ENCODE results near the gene CADPS2. TPM values are rescaled to one million over a fixed set of nuclear protein-coding genes. Genes with fewer than 3 reads are reported as not detected.

The CADPS2 gene
- total RNA-seq, 2 experiments from 2014 or later = not detected

DNA sequence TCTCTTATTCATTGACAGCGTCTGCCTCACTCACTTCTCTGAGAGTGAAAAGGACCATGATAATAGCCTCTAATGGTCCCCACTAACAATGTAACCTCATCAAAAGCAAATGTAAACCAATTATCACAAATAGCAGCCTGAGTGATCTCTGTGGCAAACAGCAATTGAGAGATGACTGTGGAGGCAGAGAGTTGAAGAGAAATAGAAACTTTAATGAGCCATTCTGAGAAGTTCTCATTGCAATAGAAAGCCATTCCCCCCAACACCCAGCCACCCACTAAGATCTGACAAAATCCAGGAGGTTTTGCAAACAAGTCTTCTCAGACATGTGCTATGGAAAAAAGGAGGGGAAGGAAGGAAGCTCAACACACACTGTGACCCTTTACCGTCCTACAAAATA lies 139.3 kb downstream of the CADPS2 start:
- Mint-ChIP-seq H3K27ac (no peak overlapping the region), H3K4me1 (ENCODE audit: low read depth) (no peaks in the 10 kb centered on the region), H3K9me3 (peaks cover 7% of the 10 kb centered on the region), H3K36me3 (ENCODE audit: low read depth) (no peaks in the 10 kb centered on the region), H3K4me3 (no peak overlapping the region), H3K27me3 (no peaks in the 10 kb centered on the region)
- no peak for DNase-seq
- TF ChIP-seq, protein P1, sequence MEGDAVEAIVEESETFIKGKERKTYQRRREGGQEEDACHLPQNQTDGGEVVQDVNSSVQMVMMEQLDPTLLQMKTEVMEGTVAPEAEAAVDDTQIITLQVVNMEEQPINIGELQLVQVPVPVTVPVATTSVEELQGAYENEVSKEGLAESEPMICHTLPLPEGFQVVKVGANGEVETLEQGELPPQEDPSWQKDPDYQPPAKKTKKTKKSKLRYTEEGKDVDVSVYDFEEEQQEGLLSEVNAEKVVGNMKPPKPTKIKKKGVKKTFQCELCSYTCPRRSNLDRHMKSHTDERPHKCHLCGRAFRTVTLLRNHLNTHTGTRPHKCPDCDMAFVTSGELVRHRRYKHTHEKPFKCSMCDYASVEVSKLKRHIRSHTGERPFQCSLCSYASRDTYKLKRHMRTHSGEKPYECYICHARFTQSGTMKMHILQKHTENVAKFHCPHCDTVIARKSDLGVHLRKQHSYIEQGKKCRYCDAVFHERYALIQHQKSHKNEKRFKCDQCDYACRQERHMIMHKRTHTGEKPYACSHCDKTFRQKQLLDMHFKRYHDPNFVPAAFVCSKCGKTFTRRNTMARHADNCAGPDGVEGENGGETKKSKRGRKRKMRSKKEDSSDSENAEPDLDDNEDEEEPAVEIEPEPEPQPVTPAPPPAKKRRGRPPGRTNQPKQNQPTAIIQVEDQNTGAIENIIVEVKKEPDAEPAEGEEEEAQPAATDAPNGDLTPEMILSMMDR (IDR thresholded peaks at IDR 0.05) = no peak
- POLR2A ChIA-PET = no interaction called here
- ATAC-seq = no peak
- CTCF ChIA-PET = interaction anchor here (1.3 kb wide), 1 partner anchor 11 kb away, joined by 3 read pairs; no protein-coding TSS in a partner anchor
- intact Hi-C loops (cut with micrococcal nuclease) = no loop called here

DNA sequence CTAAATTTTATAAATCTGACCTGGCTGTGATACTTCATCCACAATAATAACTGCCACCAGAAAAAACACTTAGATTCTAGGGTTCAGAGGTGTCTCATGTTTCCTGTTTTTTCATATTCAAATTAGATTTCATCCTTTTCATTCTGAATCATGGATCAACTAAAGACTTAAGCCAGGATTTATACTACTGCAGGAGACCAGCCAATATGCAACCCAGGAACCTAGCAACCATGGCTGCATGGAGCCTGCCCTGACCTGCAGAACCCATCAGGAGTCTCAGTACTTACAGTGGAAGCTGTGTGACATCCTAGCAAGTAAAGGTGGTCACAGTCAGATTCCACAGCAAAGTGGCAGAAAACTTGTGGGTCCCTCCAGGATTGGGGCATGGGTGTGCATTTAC lies 143.0 kb downstream of the CADPS2 start:
- DNase-seq (no peak), ATAC-seq (no peak)
- CTCF ChIA-PET = no interaction called here
- Mint-ChIP-seq H3K27ac (no peak overlapping the region), H3K4me3 (no peak overlapping the region), H3K9me3 (peaks cover 3% of the 10 kb centered on the region), H3K27me3 (no peaks in the 10 kb centered on the region), H3K4me1 (ENCODE audit: low read depth) (no peaks in the 10 kb centered on the region), H3K36me3 (ENCODE audit: low read depth) (no peaks in the 10 kb centered on the region)
- intact Hi-C loops (cut with micrococcal nuclease) = no loop called here
- POLR2A ChIA-PET = no interaction called here
- TF ChIP-seq, protein P1 (IDR thresholded peaks at IDR 0.05) = no peak

DNA sequence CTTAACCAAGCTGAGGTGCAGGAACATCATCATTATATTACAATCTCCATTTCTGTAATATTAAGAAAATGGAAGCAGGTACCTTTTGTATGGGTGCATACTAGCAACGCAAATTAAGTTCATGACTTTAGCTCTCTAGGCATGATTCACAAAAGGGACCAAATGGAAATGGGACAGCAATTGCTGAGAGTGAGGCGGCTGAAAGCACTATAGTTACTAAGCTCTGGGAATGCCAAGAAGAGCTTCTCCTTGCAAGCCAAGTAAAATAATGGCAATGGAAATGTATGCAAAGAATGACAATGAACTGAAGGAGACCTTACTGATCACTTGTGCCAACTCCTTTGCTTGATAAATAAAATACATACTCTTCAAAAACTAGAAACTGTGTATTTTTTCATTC lies 147.3 kb downstream of the CADPS2 start:
- intact Hi-C loops (cut with micrococcal nuclease) = no loop called here
- H3K4me3 Mint-ChIP-seq = no peak overlapping the region
- no peaks in the 10 kb centered on the region for H3K4me1 Mint-ChIP-seq (ENCODE audit: low read depth)
- CTCF ChIA-PET = no interaction called here
- H3K27ac Mint-ChIP-seq = no peak overlapping the region
- TF ChIP-seq, protein P1 (IDR thresholded peaks at IDR 0.05) = no peak
- no peaks in the 10 kb centered on the region for H3K27me3 Mint-ChIP-seq
- no peaks in the 10 kb centered on the region for H3K36me3 Mint-ChIP-seq (ENCODE audit: low read depth)
- no peaks in the 10 kb centered on the region for H3K9me3 Mint-ChIP-seq
- POLR2A ChIA-PET = no interaction called here
- ATAC-seq (no peak), DNase-seq (no peak)

DNA sequence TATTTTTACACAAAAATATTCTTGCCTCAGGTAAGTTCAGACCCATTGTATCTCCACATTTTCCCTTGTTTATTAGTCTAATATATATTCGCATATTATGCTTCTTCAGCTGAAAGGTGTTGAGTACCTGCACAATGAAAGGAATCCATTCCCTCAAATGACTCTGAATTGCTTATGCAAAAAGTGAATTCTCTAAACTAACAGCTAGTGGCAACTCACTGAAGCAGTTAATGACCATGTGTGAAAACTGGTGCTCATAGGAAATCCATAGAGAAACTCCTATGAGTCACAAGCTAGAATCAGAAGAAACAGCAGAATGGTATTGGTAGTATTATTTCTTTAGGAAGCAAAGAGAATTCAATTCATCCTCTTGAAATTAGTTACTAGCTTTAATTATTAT lies 150.1 kb downstream of the CADPS2 start:
- Mint-ChIP-seq H3K27me3 (no peaks in the 10 kb centered on the region), H3K4me1 (ENCODE audit: low read depth) (no peaks in the 10 kb centered on the region), H3K4me3 (no peak overlapping the region), H3K36me3 (ENCODE audit: low read depth) (no peaks in the 10 kb centered on the region), H3K9me3 (no peaks in the 10 kb centered on the region), H3K27ac (no peak overlapping the region)
- POLR2A ChIA-PET = no interaction called here
- CTCF ChIA-PET = interaction anchor here (0.6 kb wide), 1 partner anchor 11 kb away, joined by 3 read pairs; no protein-coding TSS in a partner anchor
- DNase-seq (no peak), ATAC-seq (no peak)
- TF ChIP-seq, protein P1 (IDR thresholded peaks at IDR 0.05) = no peak
- intact Hi-C loops (cut with micrococcal nuclease) = no loop called here

DNA sequence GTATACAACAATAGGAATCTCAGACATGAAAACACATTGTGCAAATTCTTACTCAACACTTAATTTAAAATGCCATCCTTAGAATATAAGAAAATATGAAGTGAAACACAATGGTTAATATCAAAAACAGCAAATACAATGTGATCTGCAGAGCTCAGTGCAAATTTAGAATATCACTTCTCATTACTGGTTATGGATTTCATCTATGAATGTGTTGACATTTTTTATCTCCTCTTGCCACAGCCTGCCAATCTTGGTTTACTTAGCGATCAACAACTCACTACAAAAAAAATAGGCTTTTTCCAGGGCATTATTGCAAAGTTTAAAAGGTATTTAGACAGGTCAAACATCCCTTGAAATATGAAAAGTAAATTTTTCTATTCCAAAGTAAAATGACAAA lies 158.5 kb downstream of the CADPS2 start:
- no peak for DNase-seq
- POLR2A ChIA-PET = no interaction called here
- no peak overlapping the region for H3K4me3 Mint-ChIP-seq

More for the DNA sequence above, 158.5 kb downstream of the CADPS2 start:
- intact Hi-C loops (cut with micrococcal nuclease) = no loop called here
- Mint-ChIP-seq H3K27ac (no peak overlapping the region), H3K9me3 (peaks cover 10% of the 10 kb centered on the region), H3K27me3 (no peaks in the 10 kb centered on the region), H3K36me3 (ENCODE audit: low read depth) (no peaks in the 10 kb centered on the region), H3K4me1 (ENCODE audit: low read depth) (no peaks in the 10 kb centered on the region)
- CTCF ChIA-PET = no interaction called here
- TF ChIP-seq, protein P1 (IDR thresholded peaks at IDR 0.05) = no peak
- ATAC-seq = no peak

Data from activated CD8-positive, alpha-beta T cell treated with anti-CD3 and anti-CD28 coated beads for 36 hours (primary cell).